K562 (cell line): ENCODE results near the gene PPARGC1A. TPM values are rescaled to one million over a fixed set of nuclear protein-coding genes. Genes with fewer than 3 reads are reported as not detected.

Source experiments
- ATAC-seq: fragments of 200-7000 bp; cut with Tn5 transposase; 3 replicates; pipeline ENCODE4 v1.9.1; 2020; ENCODE audit warnings: moderate library complexity
- BruUV-seq: library from RNA; stranded (reverse); fragments of 400-500 nt; replicated peaks from 2 replicates; lab custom pipeline; 2021; lab: Mats Ljungman, UMichigan
- CTCF ChIA-PET: fragments of 300-600 bp; formaldehyde crosslinking; extraction: SDS; loops from one replicate; lab custom pipeline; 2021; ENCODE audit warnings: low intra/inter-chr PET ratio; lab: Yijun Ruan, JAX
- POLR2A ChIA-PET: fragments of 300-600, 350-650 bp; sonication (Branson Sonifier 250); formaldehyde crosslinking; extraction: SDS; loops from one replicate; lab custom pipeline; 2021; ENCODE audit warnings: antibody characterized with exemption, inconsistent platforms; lab: Yijun Ruan, JAX
- DNase-seq, 4 experiments: peaks; one replicate each; pipeline versions ENCODE4 v3.0.0 to v3.0.0-alpha.2; 2011 to 2018; ENCODE audit warnings: low spot score in 3 of 4, mixed read lengths in 3 of 4; ENCODE audit errors: extremely low read depth in 1 of 4
- FAIRE-seq: peaks from 2 replicates; lab custom pipeline; 2011; peaks lifted over from hg19 to GRCh38; lab: Jason Lieb, UNC
- H2AFZ ChIP-seq: 2 replicates; pipeline ENCODE4 v1.6.0; 2011; ENCODE audit warnings: low read depth, low read length, control low read depth, inconsistent platforms
- H3K27ac ChIP-seq: fragments of 200-600 bp; 3 replicates; pipeline ENCODE4 v1.8.0; 2011; ENCODE audit warnings: low read depth, mild to moderate bottlenecking, control low read depth, inconsistent platforms, low read length, moderate library complexity, mixed read lengths; ENCODE audit errors: extremely low read depth
- H3K27me3 ChIP-seq, 2 experiments: fragments of 300-600 bp in 1 of 2; 2 replicates in 1 of 2; 3 replicates in 1 of 2; pipeline versions ENCODE4 v1.6.0 to v1.8.0; 2011; ENCODE audit warnings: inconsistent platforms in 2 of 2, low read length in 2 of 2, mild to moderate bottlenecking in 1 of 2, mixed read lengths in 1 of 2, moderate library complexity in 1 of 2; ENCODE audit not compliant: control insufficient read depth in 2 of 2, insufficient read depth in 2 of 2
- H3K36me3 ChIP-seq: fragments of 300-600 bp; 3 replicates; pipeline ENCODE4 v1.8.0; 2011; ENCODE audit warnings: mild to moderate bottlenecking, low read length, inconsistent platforms; ENCODE audit not compliant: control insufficient read depth, insufficient read depth
- H3K4me1 ChIP-seq, 2 experiments: fragments of 200-600 bp in 1 of 2; replicated peaks in 1 of 2; 2 replicates in 1 of 2; 3 replicates in 1 of 2; pipeline versions ENCODE4 v1.5.1 to v1.8.0; 2011; ENCODE audit warnings: inconsistent platforms in 2 of 2, low read length in 2 of 2, mild to moderate bottlenecking in 1 of 2, mixed read lengths in 1 of 2, moderate library complexity in 1 of 2; ENCODE audit not compliant: control insufficient read depth in 2 of 2, insufficient read depth in 2 of 2
- H3K4me2 ChIP-seq: 2 replicates; pipeline ENCODE4 v1.6.1; 2011; ENCODE audit warnings: low read length, control low read depth, inconsistent platforms, mixed read lengths; ENCODE audit not compliant: insufficient read depth
- H3K4me3 ChIP-seq: fragments of 200-600 bp; sonication (generic), shearing (Covaris generic); 2 replicates; pipeline ENCODE4 v1.5.1; 2016; ENCODE audit warnings: control low read depth, inconsistent platforms
- H3K79me2 ChIP-seq: fragments of 200-600 bp; 3 replicates; pipeline ENCODE4 v1.8.0; 2011; ENCODE audit warnings: low read length, inconsistent platforms; ENCODE audit not compliant: control insufficient read depth, insufficient read depth
- H3K9ac ChIP-seq, 2 experiments: 2 replicates each; pipeline versions ENCODE4 v1.6.0 to v1.6.1; 2011; ENCODE audit warnings: low read depth in 2 of 2, low read length in 2 of 2, control low read depth in 1 of 2, inconsistent platforms in 1 of 2, mild to moderate bottlenecking in 1 of 2, mixed read lengths in 1 of 2; ENCODE audit not compliant: insufficient read depth in 1 of 2
- H3K9me1 ChIP-seq: one replicate; pipeline ENCODE4 v1.6.0; 2011; ENCODE audit warnings: inconsistent platforms, mild to moderate bottlenecking, low read length, moderate library complexity; ENCODE audit not compliant: control insufficient read depth, insufficient read depth
- H3K9me3 ChIP-seq: replicated peaks from 2 replicates; pipeline ENCODE4 v1.5.1; 2011; ENCODE audit warnings: low read depth, low read length, inconsistent platforms; ENCODE audit not compliant: control insufficient read depth, insufficient read depth
- H4K20me1 ChIP-seq: replicated peaks from 2 replicates; pipeline ENCODE4 v1.6.1; 2011; ENCODE audit warnings: low read length, inconsistent platforms, mixed read lengths; ENCODE audit not compliant: control insufficient read depth, insufficient read depth
- ATF7 ChIP-seq: fragments of 450-650 bp; IDR thresholded peaks from 2 replicates; pipeline ENCODE4 v1.7.1; 2014; ENCODE audit warnings: mild to moderate bottlenecking, moderate library complexity
- GABPB1 ChIP-seq: sonication (generic); formaldehyde crosslinking; IDR thresholded peaks from 2 replicates; pipeline ENCODE4 v1.8.0; 2022; ENCODE audit warnings: mild to moderate bottlenecking, missing genetic modification reagents
- HMG20A ChIP-seq: fragments of 450-650 bp; formaldehyde crosslinking; conservative IDR thresholded peaks from 2 replicates; pipeline ENCODE4 v1.4.0; 2020; ENCODE audit warnings: mild to moderate bottlenecking, mixed read lengths
- NCOA1 ChIP-seq: fragments of 450-650 bp; IDR thresholded peaks from 2 replicates; pipeline ENCODE4 v1.6.1; 2016; ENCODE audit warnings: low read depth
- NUFIP1 ChIP-seq: fragments of 450-650 bp; IDR thresholded peaks from 2 replicates; pipeline ENCODE4 v1.6.1; 2018; ENCODE audit not compliant: partially characterized antibody
- PCBP2 ChIP-seq: fragments of 200-400 bp; formaldehyde crosslinking; IDR thresholded peaks from 2 replicates; pipeline ENCODE4 v1.6.1; 2018; ENCODE audit warnings: low read length, low read depth, mild to moderate bottlenecking, moderate library complexity; ENCODE audit not compliant: poor library complexity, severe bottlenecking
- POLR2A ChIP-seq: fragments of 450-650 bp; conservative IDR thresholded peaks from 2 replicates; pipeline ENCODE4 v1.6.1; 2016
- RBM22 ChIP-seq: fragments of 200-400 bp; formaldehyde crosslinking; IDR thresholded peaks from 2 replicates; pipeline ENCODE4 v1.6.1; 2018; ENCODE audit warnings: low read length, low read depth; ENCODE audit not compliant: poor library complexity, severe bottlenecking
- ZBTB26 ChIP-seq: fragments of 450-650 bp; formaldehyde crosslinking; IDR thresholded peaks from 2 replicates; pipeline ENCODE4 v1.4.0; 2022; ENCODE audit warnings: missing genetic modification characterization
- ZC3H11A ChIP-seq: IDR thresholded peaks from 2 replicates; pipeline ENCODE4 v1.6.1; 2012; ENCODE audit warnings: low read depth, low read length, improper control_type of control experiment
- ZNF133 ChIP-seq: fragments of 250-450 bp; sonication (Bioruptor Pico); IDR thresholded peaks from 2 replicates; pipeline ENCODE4 v1.4.0; 2020; ENCODE audit warnings: mild to moderate bottlenecking
- ZNF134 ChIP-seq: fragments of 250-450 bp; sonication (Bioruptor Pico); conservative IDR thresholded peaks from 2 replicates; pipeline ENCODE4 v1.4.0; 2020
- ZNF239 ChIP-seq: fragments of 250-450 bp; sonication (Bioruptor Pico); IDR thresholded peaks from 2 replicates; pipeline ENCODE4 v1.4.0; 2020; ENCODE audit warnings: mild to moderate bottlenecking
- ZNF79 ChIP-seq: fragments of 250-450 bp; sonication (Bioruptor Pico); IDR thresholded peaks from 2 replicates; pipeline ENCODE4 v1.4.0; 2020; ENCODE audit warnings: low read depth, mild to moderate bottlenecking, moderate library complexity
- WGBS: fragments of 100-300 bp; shearing (Covaris generic); methylation state at CpG from one replicate; pipeline ENCODE4 v1.1.6; 2016; ENCODE audit warnings: low coverage, mixed read lengths; ENCODE audit not compliant: insufficient coverage; ENCODE audit errors: missing lambda C conversion rate; 5-methylcytosine and 5-hydroxymethylcytosine counted together
- in situ Hi-C: fragments of 300-500 bp; cut with MboI; formaldehyde crosslinking; loops from 4 replicates; pipeline ENCODE4 v1.15.0; 2018; ENCODE audit warnings: inconsistent platforms, mixed read lengths
- intact Hi-C: fragments of 100-400 bp; cut with micrococcal nuclease; formaldehyde crosslinking; loops from 2 replicates; pipeline ENCODE4 v1.14.2; 2022
- polyA plus RNA-seq, 8 experiments: library from polyadenylated mRNA; depleted of rRNA in 4 of 8; stranded (reverse) in 5 of 8; unstranded in 3 of 8; fragments of >200 nt; fragmentation: Nextera tagmentation in 2 of 8; fragmentation: Illumina TruSeq in 1 of 8; extraction: Ambion mirVana in 2 of 8; extraction: Trizol in 1 of 8; gene quantifications; 2 replicates each; pipeline versions ENCODE4 v1.2.1 to v1.2.3, GENCODE V29; 2011 to 2014; ENCODE audit warnings: inconsistent platforms in 1 of 8, missing spikeins in 1 of 8
- total RNA-seq, 7 experiments: library from RNA; depleted of rRNA in 6 of 7; stranded (reverse); fragments of >200 nt in 6 of 7; fragmentation: Illumina TruSeq in 2 of 7; extraction: Trizol in 2 of 7; gene quantifications; 2 replicates each; pipeline versions ENCODE4 v1.2.1 to v1.2.3, GENCODE V29; 2011 to 2021; ENCODE audit warnings: low replicate concordance in 1 of 7

The PPARGC1A gene
- total and polyA plus RNA-seq, 9 of the 15 experiments (the other 6 are each of a cell fraction or from before 2014, with no cell fraction given) = 0.02 TPM; not detected in 8

GRCh38 chr4:23931489-23931830 is 41.6 kb upstream of the PPARGC1A start:
- H4K20me1 ChIP-seq = no peaks in the 10 kb centered on the region

More at GRCh38 chr4:23931489-23931830, 41.6 kb upstream of the PPARGC1A start:
- POLR2A ChIA-PET = no interaction called here
- H3K36me3 ChIP-seq = no peaks in the 10 kb centered on the region
- no peaks in the 10 kb centered on the region for H3K4me1 ChIP-seq
- no peak overlapping the region for H2AFZ ChIP-seq
- ATAC-seq (no peak), DNase-seq (no peak), FAIRE-seq (no peak)
- H3K9me3 ChIP-seq = no peaks in the 10 kb centered on the region
- H3K79me2 ChIP-seq = no peaks in the 10 kb centered on the region
- no peaks in the 10 kb centered on the region for H3K9me1 ChIP-seq
- no peak overlapping the region for H3K27ac ChIP-seq
- H3K9ac ChIP-seq = no peak overlapping the region
- WGBS = 0% methylated on average over 2 of the region's 2 CpGs
- no peaks in the 10 kb centered on the region for H3K27me3 ChIP-seq
- intact Hi-C loops = no loop called here
- TF ChIP-seq GABPB1 (CRISPR knock-in tag) (no peak), PCBP2 (no peak), ZNF239 (no peak), NUFIP1 (no peak), ZNF133 (CRISPR knock-in tag) (no peak), ATF7 (no peak), NCOA1 (no peak), POLR2A (no peak), ZBTB26 (CRISPR knock-in tag) (no peak), ZNF79 (CRISPR knock-in tag) (no peak), ZNF134 (no peak), ZC3H11A (no peak), HMG20A (CRISPR knock-in tag) (no peak), RBM22 (no peak)
- TF ChIP-seq, all 486 proteins: peak for 0
- H3K4me3 ChIP-seq = no peak overlapping the region
- in situ Hi-C loops = no loop called here
- BruUV-seq = no TSS peak
- CTCF ChIA-PET = no interaction called here
- no peak overlapping the region for H3K4me2 ChIP-seq
